ENCODE data around the gene HOXA13.

GRCh38 chr7:27162561-27163287, 37.2 kb downstream of the HOXA13 start:
- TF ChIP-seq CTCF (IDR thresholded peaks at IDR 0.05) (no peak), POLR2A (IDR thresholded peaks at IDR 0.05) (no peak)

All from Peyer's patch (tissue), 4 donors.